HepG2 (cell line): ENCODE measurements around the gene NXPE4.

Source experiments
- CTCF ChIP-seq: sonication (generic); formaldehyde crosslinking; IDR thresholded peaks from 2 replicates; pipeline ENCODE4 v1.5.0; 2020; ENCODE audit warnings: mild to moderate bottlenecking, missing genetic modification reagents, moderate library complexity
- ELK4 ChIP-seq: sonication (generic); formaldehyde crosslinking; IDR thresholded peaks from 2 replicates; pipeline ENCODE4 v1.9.0; 2021; ENCODE audit warnings: missing genetic modification reagents, borderline replicate concordance
- GMEB2 ChIP-seq: IDR thresholded peaks from 2 replicates; pipeline ENCODE4 v1.6.1; 2016; ENCODE audit warnings: missing biosample characterization, missing genetic modification reagents, low read depth
- HDAC2 ChIP-seq: sonication (generic); formaldehyde crosslinking; IDR thresholded peaks from 2 replicates; pipeline ENCODE4 v1.4.0; 2020; ENCODE audit warnings: missing genetic modification reagents
- HOMEZ ChIP-seq: IDR thresholded peaks from 2 replicates; pipeline ENCODE4 v1.6.1; 2016; ENCODE audit warnings: low read depth
- NR2F1 ChIP-seq, 2 experiments: fragments of 450-650 bp in 1 of 2; formaldehyde crosslinking in 1 of 2; IDR thresholded peaks; 2 replicates each; pipeline versions ENCODE4 v1.5.0 to v1.6.1; 2016 to 2020; ENCODE audit warnings: mild to moderate bottlenecking in 1 of 2, missing compliant biosample characterization in 1 of 2, missing genetic modification reagents in 1 of 2, moderate library complexity in 1 of 2
- RAD51 ChIP-seq: fragments of 450-650 bp; IDR thresholded peaks from 2 replicates; pipeline ENCODE4 v1.6.1; 2016; ENCODE audit warnings: borderline replicate concordance
- ZNF121 ChIP-seq: sonication (generic); formaldehyde crosslinking; IDR thresholded peaks from 2 replicates; pipeline ENCODE4 v1.5.0; 2020; ENCODE audit warnings: mild to moderate bottlenecking, missing genetic modification reagents
- ZNF766 ChIP-seq: sonication (generic); formaldehyde crosslinking; IDR thresholded peaks from 2 replicates; pipeline ENCODE4 v1.5.0; 2020; ENCODE audit warnings: missing genetic modification reagents, borderline replicate concordance
- ZSCAN22 ChIP-seq: sonication (generic); formaldehyde crosslinking; IDR thresholded peaks from 2 replicates; pipeline ENCODE4 v1.4.0; 2020; ENCODE audit warnings: mild to moderate bottlenecking, missing genetic modification reagents

- TF ChIP-seq ZSCAN22 (CRISPR knock-in tag): no peak
- no peak for TF ChIP-seq HOMEZ
- no peak for TF ChIP-seq ZNF121 (CRISPR knock-in tag)
- no peak for TF ChIP-seq HDAC2 (CRISPR knock-in tag)
- no peak for TF ChIP-seq ZNF766 (CRISPR knock-in tag)
- TF ChIP-seq CTCF (CRISPR knock-in tag): no peak
- no peak for TF ChIP-seq NR2F1 (CRISPR knock-in tag; IDR thresholded peaks at IDR 0.05)
- no peak for TF ChIP-seq ELK4 (CRISPR knock-in tag)
- TF ChIP-seq RAD51: no peak
- no peak for TF ChIP-seq GMEB2 (CRISPR knock-in tag)
These were observed 28.1 kb upstream of the NXPE4 start for GRCh38 chr11:114623720-114624119.
